Aorta (tissue), 5 donors: ENCODE measurements around the gene UNKL. TPM values are rescaled to one million over a fixed set of nuclear protein-coding genes. Genes with fewer than 3 reads are reported as not detected.
A peak's percentile ranks its signal among the peaks of the same experiment; 100 is the strongest.

Source experiments
- ATAC-seq: fragments of 200-7000 bp; cut with Tn5 transposase; one replicate; pipeline ENCODE4 v1.9.1; 2022; ENCODE audit warnings: moderate library complexity; ENCODE audit not compliant: low FRiP score
- DNase-seq, 2 donors: peaks; one replicate each; pipeline ENCODE4 v3.0.0-alpha.2; 2020
- H3K27ac ChIP-seq, 2 donors: one replicate each; pipeline ENCODE4 v1.5.1; 2013; ENCODE audit warnings: low read length in 2 of 2, mild to moderate bottlenecking in 2 of 2, moderate library complexity in 2 of 2, control low read depth in 1 of 2, inconsistent platforms in 1 of 2, low read depth in 1 of 2
- H3K27me3 ChIP-seq, 2 donors: one replicate each; pipeline ENCODE4 v1.6.1; 2013; ENCODE audit warnings: control low read depth in 1 of 2, low read length in 1 of 2, mild to moderate bottlenecking in 1 of 2, moderate library complexity in 1 of 2; ENCODE audit not compliant: insufficient read depth in 2 of 2, control insufficient read depth in 1 of 2
- H3K36me3 ChIP-seq, 2 donors: one replicate each; pipeline ENCODE4 v1.6.1; 2013; ENCODE audit warnings: control low read depth in 1 of 2, low read length in 1 of 2, mild to moderate bottlenecking in 1 of 2; ENCODE audit not compliant: insufficient read depth in 2 of 2, control insufficient read depth in 1 of 2
- H3K4me1 ChIP-seq, 2 donors: one replicate each; pipeline ENCODE4 v1.6.1; 2013; ENCODE audit warnings: low read length in 2 of 2, control low read depth in 1 of 2, mild to moderate bottlenecking in 1 of 2, moderate library complexity in 1 of 2; ENCODE audit not compliant: insufficient read depth in 2 of 2, control insufficient read depth in 1 of 2
- H3K4me3 ChIP-seq, 2 donors: one replicate each; pipeline ENCODE4 v1.5.1; 2013; ENCODE audit warnings: low read length in 2 of 2, control low read depth in 1 of 2, mild to moderate bottlenecking in 1 of 2
- H3K9me3 ChIP-seq: one replicate; pipeline ENCODE4 v1.6.1; 2013; ENCODE audit warnings: mild to moderate bottlenecking, low read length; ENCODE audit not compliant: control insufficient read depth
- WGBS, 2 donors: extraction: QIAGEN DNeasy Blood & Tissue Kit; methylation state at CpG; one replicate each; pipeline ENCODE4 v1.1.7; 2013; 5-methylcytosine and 5-hydroxymethylcytosine counted together
- intact Hi-C, 2 donors: fragments of 100-400 bp; cut with DNase I; formaldehyde crosslinking; loops; one replicate each; pipeline versions ENCODE4 v1.14.2 to v1.15.0; 2022
- polyA plus RNA-seq, 2 donors: library from polyadenylated mRNA; stranded (reverse); fragments of 200-250 nt; gene quantifications; one replicate each; pipeline ENCODE4 v1.2.3, GENCODE V29; 2013
- total RNA-seq, 2 donors: library from RNA; stranded (reverse); fragmentation: NEBNext Ultra II Directional; extraction: Animal tissue kit (Norgen Biotek cat#: 25700); gene quantifications; one replicate each; pipeline ENCODE4 v1.2.1, GENCODE V29; 2021
- donor health status: healthy with polysubstance abuse.
- donor health status: Bipolar disorder and iron deficiency.
- donor health status: DM: no; HTN: no; CAD: no.
- donor health status: DM: no; HTN: no; CAD: no.
- donor health status: DM: yes; HTN: yes; CAD: no.

UNKL gene
- total and polyA plus RNA-seq, 4 donors, result 8.8 to 34.6 (median 22.6) TPM

DNA sequence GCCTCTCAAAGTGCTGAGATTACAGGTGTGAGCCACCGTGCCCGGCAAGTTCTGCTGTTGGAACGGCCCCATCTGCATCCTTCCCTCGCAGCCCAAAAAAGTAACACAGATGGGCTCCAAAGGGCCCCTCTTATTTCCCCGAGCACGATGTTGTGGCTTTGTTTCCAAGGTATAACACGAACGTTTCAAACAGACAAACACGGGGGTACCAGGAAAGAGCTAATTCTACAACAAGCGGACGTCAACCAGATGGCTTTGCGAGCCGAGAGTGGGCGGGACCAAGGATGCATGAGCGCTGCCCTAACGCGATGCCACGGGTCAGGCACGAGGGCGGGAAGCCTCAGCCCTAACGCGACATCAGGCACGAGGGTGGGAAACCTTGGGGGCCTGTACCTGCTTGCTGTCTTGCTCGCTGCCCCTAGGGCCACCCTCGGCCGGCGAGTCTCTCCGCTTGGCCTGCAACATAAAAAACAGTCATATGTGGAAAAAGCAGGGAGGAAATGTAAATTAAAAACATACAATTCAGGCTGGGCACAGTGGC, 24.2 kb downstream of the UNKL start:
- H3K27ac ChIP-seq, result no peak overlapping the region
- DNase-seq (no peak), ATAC-seq (no peak)
- peaks cover 0 to 3% of the 10 kb centered on the region in 2 donors for H3K36me3 ChIP-seq
- H3K4me3 ChIP-seq, result no peak overlapping the region
- intact Hi-C loops, result no loop called here
- WGBS, 2 donors, result 86% methylated on average over 28 of the region's 28 CpGs
- no peaks in the 10 kb centered on the region for H3K9me3 ChIP-seq
- no peaks in the 10 kb centered on the region for H3K27me3 ChIP-seq
- H3K4me1 ChIP-seq, result no peaks in the 10 kb centered on the region

- 89 to 90% methylated on average over 7 of the region's 7 CpGs for WGBS, 2 donors
- DNase-seq, result no peak
- Histone ChIP-seq H3K27ac (no peak overlapping the region), H3K36me3 (peaks cover 3 to 4% of the 10 kb centered on the region in 2 donors), H3K9me3 (no peaks in the 10 kb centered on the region), H3K4me1 (no peaks in the 10 kb centered on the region), H3K27me3 (no peaks in the 10 kb centered on the region), H3K4me3 (no peak overlapping the region)
- intact Hi-C loops, result no loop called here
- ATAC-seq, result no peak
Measured at GRCh38 chr16:1389762-1390161, 24.7 kb downstream of the UNKL start.

GRCh38 chr16:1387331-1387730, 27.2 kb downstream of the UNKL start:
- H3K4me3 ChIP-seq, result no peak overlapping the region
- WGBS, 2 donors, result 89 to 90% methylated on average over 14 to 16 of the region's 16 CpGs
- H3K27me3 ChIP-seq, result no peaks in the 10 kb centered on the region
- H3K36me3 ChIP-seq, result peaks cover 1 to 3% of the 10 kb centered on the region in 2 donors
- DNase-seq (no peak), ATAC-seq (no peak)
- intact Hi-C loops, result no loop called here
- no peaks in the 10 kb centered on the region for H3K4me1 ChIP-seq
- H3K27ac ChIP-seq, result no peak overlapping the region
- H3K9me3 ChIP-seq, result no peaks in the 10 kb centered on the region

DNA sequence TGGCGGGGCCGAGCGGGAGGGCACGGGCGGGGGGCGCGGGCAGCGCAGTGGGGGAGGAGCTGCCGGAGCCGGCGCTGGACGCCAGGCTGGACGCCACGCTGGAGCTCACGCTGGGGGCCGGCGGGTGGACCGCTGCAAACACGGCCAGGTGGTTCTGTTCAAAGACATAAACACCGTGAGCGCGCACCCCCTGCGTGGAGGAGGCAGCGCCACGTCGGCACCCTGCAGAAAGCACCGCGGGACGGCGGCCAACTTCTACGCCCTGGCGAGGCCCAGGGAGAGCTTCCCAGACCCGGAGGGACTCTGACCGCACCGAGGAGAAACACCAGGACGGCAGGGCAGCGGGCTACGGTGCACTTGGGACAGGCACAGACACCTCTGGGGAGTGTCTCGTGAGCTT, 29.3 kb downstream of the UNKL start:
- Histone ChIP-seq H3K4me1 (no peaks in the 10 kb centered on the region), H3K27ac (no peak overlapping the region), H3K36me3 (peaks cover 1 to 3% of the 10 kb centered on the region in 2 donors), H3K4me3 (no peak overlapping the region), H3K9me3 (no peaks in the 10 kb centered on the region), H3K27me3 (no peaks in the 10 kb centered on the region)
- WGBS, 2 donors, result 95 to 96% methylated on average over 39 of the region's 39 CpGs
- ATAC-seq (no peak), DNase-seq (no peak)
- intact Hi-C loops, result no loop called here

- H3K36me3 ChIP-seq, result peaks cover 1 to 3% of the 10 kb centered on the region in 2 donors
- no peaks in the 10 kb centered on the region for H3K4me1 ChIP-seq
- 92 to 95% methylated on average over 18 of the region's 18 CpGs for WGBS, 2 donors
- intact Hi-C loops, result no loop called here
- no peak overlapping the region for H3K27ac ChIP-seq
- peak in 1 of 2 donors; percentile 77 for DNase-seq
- no peaks in the 10 kb centered on the region for H3K27me3 ChIP-seq
- no peak for ATAC-seq
- H3K9me3 ChIP-seq, result no peaks in the 10 kb centered on the region
- no peak overlapping the region for H3K4me3 ChIP-seq
Measured at GRCh38 chr16:1383556-1383955, 30.9 kb downstream of the UNKL start.

- no peak for ATAC-seq
- Histone ChIP-seq H3K27me3 (no peaks in the 10 kb centered on the region), H3K27ac (no peak overlapping the region), H3K36me3 (peaks cover 1 to 3% of the 10 kb centered on the region in 2 donors), H3K9me3 (no peaks in the 10 kb centered on the region), H3K4me1 (no peaks in the 10 kb centered on the region), H3K4me3 (no peak overlapping the region)
- WGBS, 2 donors, result 91 to 95% methylated on average over 9 of the region's 9 CpGs
- intact Hi-C loops, result no loop called here
- no peak for DNase-seq
Measured at GRCh38 chr16:1381612-1382406, 32.7 kb downstream of the UNKL start.

DNA sequence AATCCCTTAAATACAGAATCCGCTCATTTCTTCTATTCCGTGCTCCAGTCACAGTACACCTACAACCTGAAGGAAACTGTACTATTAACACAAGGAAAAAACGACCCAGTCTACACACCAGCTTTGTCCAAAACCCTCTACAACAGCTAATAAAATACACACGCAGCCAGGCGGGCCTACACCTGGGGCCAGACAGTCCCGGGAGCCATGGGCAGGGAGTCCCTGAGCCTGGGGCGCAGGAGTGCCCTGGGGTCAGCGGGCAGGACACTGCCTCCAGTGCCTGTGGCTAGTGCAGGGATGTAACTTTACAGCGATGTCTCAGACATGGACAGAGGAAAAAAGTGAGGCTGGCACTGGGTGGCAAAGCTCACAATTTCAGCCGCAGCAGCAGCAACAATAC, 34.3 kb downstream of the UNKL start:
- no peaks in the 10 kb centered on the region for H3K9me3 ChIP-seq
- no peaks in the 10 kb centered on the region for H3K4me1 ChIP-seq
- H3K36me3 ChIP-seq, result peaks cover 1 to 3% of the 10 kb centered on the region in 2 donors
- no peaks in the 10 kb centered on the region for H3K27me3 ChIP-seq
- no peak overlapping the region for H3K4me3 ChIP-seq
- intact Hi-C loops, result no loop called here
- no peak overlapping the region for H3K27ac ChIP-seq
- ATAC-seq (no peak), DNase-seq (no peak)
- 91 to 92% methylated on average over 10 of the region's 10 CpGs for WGBS, 2 donors

DNA sequence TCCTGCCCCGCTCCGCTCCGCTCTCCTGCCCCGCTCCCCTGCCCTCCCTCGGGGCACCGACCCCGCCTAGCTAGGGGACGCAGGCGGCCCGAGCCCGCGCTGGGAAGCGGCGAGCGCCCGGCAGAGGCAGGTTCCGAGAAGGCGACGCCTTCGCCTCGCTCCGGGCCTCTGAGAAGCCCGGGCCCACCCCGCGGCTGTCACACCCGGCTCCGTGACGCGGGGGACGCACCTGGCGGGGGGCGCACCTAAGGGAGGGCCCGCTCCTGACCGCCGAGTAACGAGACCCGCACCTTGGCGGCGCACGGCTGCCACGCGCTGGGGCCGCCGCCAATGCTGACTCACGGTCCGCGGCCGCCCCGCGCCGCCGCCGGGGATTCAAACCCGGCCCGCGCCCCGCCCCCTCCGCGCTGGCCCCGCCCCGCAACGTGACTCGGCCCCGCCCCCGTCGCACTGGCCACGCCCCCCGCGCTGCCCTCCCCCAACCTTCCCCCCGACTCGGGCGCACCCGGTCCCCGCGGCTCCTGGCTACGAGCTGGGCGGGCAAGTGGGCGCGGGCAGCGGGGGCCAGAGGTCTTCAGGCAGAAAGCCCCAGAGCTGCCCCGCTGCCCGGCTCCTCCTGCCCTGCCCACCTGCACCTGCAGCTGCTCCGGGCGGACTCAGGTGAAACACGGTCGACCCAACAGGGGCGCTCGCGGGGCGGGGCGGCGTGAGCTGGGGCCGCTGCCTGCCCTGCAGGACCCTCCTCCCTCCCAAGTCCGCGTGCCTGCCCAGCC, 35.0 kb downstream of the UNKL start:
- no peaks in the 10 kb centered on the region for H3K27me3 ChIP-seq
- 9 to 12% methylated on average over 54 to 95 of the region's 95 CpGs for WGBS, 2 donors
- no peaks in the 10 kb centered on the region for H3K9me3 ChIP-seq
- peak; percentile 64 to 90 for DNase-seq
- intact Hi-C loops, result no loop called here
- no peaks in the 10 kb centered on the region for H3K4me1 ChIP-seq
- H3K27ac ChIP-seq, result peak overlapping the region; percentile 35 to 37
- peak; percentile 71 for ATAC-seq
- no peaks in the 10 kb centered on the region for H3K36me3 ChIP-seq
- peak overlapping the region in 1 of 2 donors; percentile 5 for H3K4me3 ChIP-seq
